Fibroblast of mammary gland (primary cell): ENCODE measurements around the gene DTHD1.

Experiments used
- DNase-seq: peaks from one replicate; pipeline ENCODE4 v3.0.0-alpha.2; 2010; ENCODE audit warnings: low read depth
- H3K4me3 ChIP-seq: 2 replicates; pipeline ENCODE4 v1.5.1; 2011; ENCODE audit warnings: low read depth, mild to moderate bottlenecking, low read length, moderate library complexity; ENCODE audit not compliant: control insufficient read depth
- CTCF ChIP-seq: conservative IDR thresholded peaks from 2 replicates; pipeline ENCODE4 v1.5.1; 2011; ENCODE audit warnings: low read depth, low read length, inconsistent platforms; ENCODE audit not compliant: control insufficient read depth, insufficient read depth

Gene DTHD1

DNA sequence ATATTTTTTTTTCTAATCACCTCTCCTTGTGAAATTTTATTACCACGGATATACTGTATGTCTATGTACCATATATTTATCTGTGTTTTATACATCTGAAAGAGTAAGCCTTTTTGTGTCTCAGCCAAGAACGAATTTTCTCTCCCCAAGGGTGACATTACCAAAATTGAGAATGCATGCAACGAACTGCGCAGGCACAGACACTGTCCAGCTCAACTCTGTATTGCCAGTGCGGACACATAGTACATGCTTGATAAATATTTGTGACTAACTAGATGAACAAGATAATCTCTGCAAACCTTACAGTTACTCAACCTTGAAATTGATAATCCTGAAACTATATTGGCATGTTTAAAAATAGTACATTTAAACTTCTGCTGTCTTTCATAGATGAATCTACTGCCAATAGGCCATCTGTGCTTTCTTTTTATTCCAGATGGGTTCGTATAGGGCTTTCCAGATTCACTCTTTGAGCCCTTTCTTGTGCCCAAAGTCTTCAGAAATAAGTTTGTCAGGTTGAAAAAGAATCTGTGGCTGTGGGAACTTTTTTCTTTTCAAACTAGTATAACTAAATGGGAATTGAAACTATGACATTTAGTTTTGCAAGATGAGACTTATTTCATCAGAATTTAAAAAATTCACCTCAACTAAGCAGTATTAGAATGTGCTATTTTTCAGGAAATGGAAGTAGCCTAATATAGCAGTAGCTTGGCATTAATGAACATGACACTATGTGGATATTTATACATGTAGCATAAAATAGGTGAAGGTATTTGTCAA, 38.9 kb downstream of the DTHD1 start:
- no peak overlapping the region for H3K4me3 ChIP-seq
- no peak for DNase-seq
- TF ChIP-seq CTCF, result no peak

DNA sequence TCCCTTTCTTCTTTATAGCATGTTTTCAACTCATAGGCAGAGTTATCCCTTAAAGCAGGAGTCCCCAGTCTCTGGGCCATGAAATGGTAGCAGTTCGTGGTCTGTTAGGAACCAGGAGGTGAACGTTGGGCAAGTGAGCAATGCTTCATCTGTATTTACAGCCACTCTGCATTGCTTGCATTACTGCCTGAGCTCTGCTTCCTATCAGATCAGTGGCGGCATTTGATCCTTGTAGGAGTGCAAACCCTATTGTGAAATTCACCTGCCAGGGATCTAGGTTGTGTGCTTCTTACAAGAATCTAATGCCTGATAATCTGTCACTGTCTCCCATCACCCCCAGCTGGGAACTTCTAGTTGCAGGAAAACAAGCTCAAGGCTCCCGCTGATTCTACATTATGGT, 39.8 kb downstream of the DTHD1 start:
- no peak overlapping the region for H3K4me3 ChIP-seq

DNA sequence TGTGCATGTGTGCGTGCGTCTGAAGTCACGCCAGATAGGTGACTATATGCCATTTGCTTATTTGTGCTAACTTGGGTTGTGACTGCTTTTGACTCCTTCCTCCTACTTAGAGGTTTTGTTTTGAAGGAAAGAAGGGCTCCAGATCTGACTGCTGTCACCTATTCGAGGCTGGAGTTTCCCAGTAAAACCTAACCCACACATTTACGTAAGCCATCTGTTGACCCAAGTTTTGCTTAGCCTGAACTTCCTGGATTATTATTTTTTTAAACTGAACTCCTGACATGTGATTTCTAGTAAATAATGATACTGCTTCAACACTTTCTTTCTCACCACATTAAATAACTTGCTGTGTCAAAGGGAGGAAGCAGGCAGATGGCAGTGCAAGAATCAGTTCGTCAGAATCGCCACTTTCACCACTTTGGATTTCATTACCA, 41.5 kb downstream of the DTHD1 start:
- TF ChIP-seq CTCF, result no peak
- DNase-seq, result no peak
- H3K4me3 ChIP-seq, result no peak overlapping the region

More for the DNA sequence above, 39.8 kb downstream of the DTHD1 start:
- no peak for TF ChIP-seq CTCF
- no peak for DNase-seq

DNA sequence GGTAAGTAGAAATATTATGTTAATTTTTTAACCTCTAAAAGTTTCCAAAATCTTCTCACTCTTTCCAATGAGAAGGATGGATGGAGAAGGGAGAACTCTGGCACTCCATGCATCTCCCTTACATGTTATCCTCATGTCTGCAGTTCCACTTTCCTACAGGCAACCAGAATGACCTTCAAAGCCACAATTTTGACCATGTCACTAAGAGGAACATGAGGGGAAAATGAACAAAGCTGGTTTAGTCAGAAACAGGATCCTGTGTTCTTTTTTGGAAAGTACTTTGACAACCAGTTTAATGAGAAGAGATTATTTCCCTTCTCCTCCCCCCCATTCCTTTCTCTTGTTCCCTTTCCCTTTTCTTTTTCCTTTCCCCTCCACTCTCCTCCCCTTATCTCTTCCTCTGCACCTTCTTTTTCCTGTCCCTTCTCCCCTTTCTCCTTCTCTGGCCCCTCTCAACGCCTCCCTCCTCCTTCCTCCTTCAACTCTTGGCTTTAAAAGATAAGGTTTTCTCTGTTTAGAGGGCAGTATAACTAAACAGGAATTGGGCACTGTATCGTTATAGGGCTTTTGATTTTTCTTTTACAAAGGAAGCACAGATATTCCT, 42.5 kb downstream of the DTHD1 start:
- H3K4me3 ChIP-seq, result no peak overlapping the region
- DNase-seq, result no peak
- TF ChIP-seq CTCF, result no peak

- H3K4me3 ChIP-seq, result no peak overlapping the region
- DNase-seq, result no peak
- no peak for TF ChIP-seq CTCF
These were observed 43.4 kb downstream of the DTHD1 start for GRCh38 chr4:36324808-36325207.

GRCh38 chr4:36325499-36325898, 44.1 kb downstream of the DTHD1 start:
- DNase-seq, result no peak
- no peak overlapping the region for H3K4me3 ChIP-seq
- no peak for TF ChIP-seq CTCF
